ENCODE results near the gene A2ML1.
"Not testable (repeated sequence)": the region's sequence is repeated elsewhere in the genome, so short reads cannot be mapped to it uniquely, and the experiment has no call there.

DNA sequence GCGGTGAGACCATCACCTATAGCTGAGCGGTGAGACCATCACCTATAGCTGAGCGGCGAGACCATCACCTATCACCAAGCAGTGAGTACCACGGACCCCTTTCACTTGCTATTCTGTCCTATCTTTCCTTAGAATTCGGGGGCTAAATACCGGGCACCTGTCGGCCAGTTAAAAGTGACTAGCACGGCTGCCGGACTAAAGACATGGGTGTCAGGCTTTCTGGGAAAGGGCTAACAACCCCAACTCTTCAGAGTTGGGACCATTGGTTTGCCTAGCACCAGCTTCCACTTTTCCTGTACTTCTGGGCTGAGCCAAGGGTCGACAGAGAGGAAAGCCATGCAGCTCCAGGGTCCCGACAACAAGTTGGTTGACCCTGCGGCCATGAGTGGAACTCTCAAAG lies 33.7 kb upstream of the A2ML1 start:
- TF ChIP-seq, protein P1, sequence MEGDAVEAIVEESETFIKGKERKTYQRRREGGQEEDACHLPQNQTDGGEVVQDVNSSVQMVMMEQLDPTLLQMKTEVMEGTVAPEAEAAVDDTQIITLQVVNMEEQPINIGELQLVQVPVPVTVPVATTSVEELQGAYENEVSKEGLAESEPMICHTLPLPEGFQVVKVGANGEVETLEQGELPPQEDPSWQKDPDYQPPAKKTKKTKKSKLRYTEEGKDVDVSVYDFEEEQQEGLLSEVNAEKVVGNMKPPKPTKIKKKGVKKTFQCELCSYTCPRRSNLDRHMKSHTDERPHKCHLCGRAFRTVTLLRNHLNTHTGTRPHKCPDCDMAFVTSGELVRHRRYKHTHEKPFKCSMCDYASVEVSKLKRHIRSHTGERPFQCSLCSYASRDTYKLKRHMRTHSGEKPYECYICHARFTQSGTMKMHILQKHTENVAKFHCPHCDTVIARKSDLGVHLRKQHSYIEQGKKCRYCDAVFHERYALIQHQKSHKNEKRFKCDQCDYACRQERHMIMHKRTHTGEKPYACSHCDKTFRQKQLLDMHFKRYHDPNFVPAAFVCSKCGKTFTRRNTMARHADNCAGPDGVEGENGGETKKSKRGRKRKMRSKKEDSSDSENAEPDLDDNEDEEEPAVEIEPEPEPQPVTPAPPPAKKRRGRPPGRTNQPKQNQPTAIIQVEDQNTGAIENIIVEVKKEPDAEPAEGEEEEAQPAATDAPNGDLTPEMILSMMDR (IDR thresholded peaks at IDR 0.05): not testable (repeated sequence)
- TF ChIP-seq POLR2A (IDR thresholded peaks at IDR 0.05): not testable (repeated sequence)

Measured in body of pancreas (tissue), 4 donors.